PC-3 (cell line): ENCODE results near the gene THEMIS.

Experiments
- EZH2 ChIP-seq: fragments of 300-600 bp; sonication (generic); IDR thresholded peaks from one replicate; pipeline ENCODE4 v1.6.1; 2017; ENCODE audit warnings: antibody characterized with exemption, mild to moderate bottlenecking, low read length; ENCODE audit not compliant: unreplicated experiment
- TF ChIP-seq, protein P1 (sequence below): fragments of 300-600 bp; sonication (generic); conservative IDR thresholded peaks from 2 replicates; pipeline ENCODE4 v1.5.1; 2017; ENCODE audit warnings: antibody characterized with exemption, low read depth, mild to moderate bottlenecking, low read length

DNA sequence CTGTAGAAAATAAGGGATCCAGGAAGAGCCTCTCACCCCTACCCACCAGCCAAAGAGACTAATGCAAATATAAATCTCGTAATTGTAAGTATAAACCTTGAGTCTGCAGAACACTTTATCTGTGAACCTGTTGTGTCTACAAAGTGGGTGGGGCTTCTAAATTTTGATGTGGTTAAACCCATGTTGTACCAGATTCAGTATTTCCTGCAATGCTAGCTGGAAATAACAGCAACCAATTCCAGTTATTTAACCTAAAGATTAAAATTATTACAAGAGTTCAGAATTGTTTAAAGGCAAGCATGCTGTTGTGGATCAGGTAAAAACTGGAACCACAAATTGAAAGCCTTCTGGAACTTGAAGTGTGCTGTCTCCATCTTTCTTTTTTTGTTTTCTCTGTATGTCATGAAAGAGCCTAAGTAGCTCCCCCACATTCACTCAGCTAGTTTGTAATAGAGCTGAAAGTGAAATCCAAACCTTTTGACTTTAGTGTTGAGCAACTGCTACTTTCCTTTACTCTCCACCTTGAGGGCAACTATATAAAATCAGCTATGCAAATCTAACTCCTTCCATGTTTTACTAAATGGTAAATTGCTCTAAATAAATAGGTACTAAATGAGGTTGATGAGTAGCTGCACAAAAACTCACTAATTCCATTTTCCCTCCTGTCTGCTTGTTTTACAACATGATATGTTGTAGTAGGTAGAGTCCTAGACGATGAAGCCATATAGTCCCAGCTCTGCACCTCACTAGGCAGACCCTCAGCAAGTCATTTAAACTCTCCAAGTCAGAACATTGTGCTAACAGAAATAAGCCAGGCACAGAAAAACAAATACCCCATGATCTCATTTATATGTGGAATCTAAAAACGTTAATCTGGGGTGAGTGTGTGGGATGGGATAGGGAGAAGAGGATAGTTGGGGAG is 17.9 kb upstream of the THEMIS start:
- TF ChIP-seq, protein P1, sequence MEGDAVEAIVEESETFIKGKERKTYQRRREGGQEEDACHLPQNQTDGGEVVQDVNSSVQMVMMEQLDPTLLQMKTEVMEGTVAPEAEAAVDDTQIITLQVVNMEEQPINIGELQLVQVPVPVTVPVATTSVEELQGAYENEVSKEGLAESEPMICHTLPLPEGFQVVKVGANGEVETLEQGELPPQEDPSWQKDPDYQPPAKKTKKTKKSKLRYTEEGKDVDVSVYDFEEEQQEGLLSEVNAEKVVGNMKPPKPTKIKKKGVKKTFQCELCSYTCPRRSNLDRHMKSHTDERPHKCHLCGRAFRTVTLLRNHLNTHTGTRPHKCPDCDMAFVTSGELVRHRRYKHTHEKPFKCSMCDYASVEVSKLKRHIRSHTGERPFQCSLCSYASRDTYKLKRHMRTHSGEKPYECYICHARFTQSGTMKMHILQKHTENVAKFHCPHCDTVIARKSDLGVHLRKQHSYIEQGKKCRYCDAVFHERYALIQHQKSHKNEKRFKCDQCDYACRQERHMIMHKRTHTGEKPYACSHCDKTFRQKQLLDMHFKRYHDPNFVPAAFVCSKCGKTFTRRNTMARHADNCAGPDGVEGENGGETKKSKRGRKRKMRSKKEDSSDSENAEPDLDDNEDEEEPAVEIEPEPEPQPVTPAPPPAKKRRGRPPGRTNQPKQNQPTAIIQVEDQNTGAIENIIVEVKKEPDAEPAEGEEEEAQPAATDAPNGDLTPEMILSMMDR, result no peak
- TF ChIP-seq EZH2, result no peak
